Heart left ventricle (tissue), 13 donors: Measurements from ENCODE around the gene OR5K4.

Experiments
- CTCF ChIP-seq, 12 donors: fragments of 200-600 bp; sonication (generic) in 4 of 12; IDR thresholded peaks; one replicate each; pipeline versions ENCODE4 v1.5.0 to v1.8.0; 2018 to 2022; ENCODE audit warnings: antibody characterized with exemption in 12 of 12, mild to moderate bottlenecking in 5 of 12
- POLR2A ChIP-seq, 2 donors: fragments of 450-650 bp; IDR thresholded peaks; one replicate each; pipeline ENCODE4 v1.6.1; 2017; ENCODE audit warnings: antibody characterized with exemption in 2 of 2, mild to moderate bottlenecking in 2 of 2, moderate library complexity in 2 of 2
- donor health status: ischemic (EF 13 %, LVEDD 7.1; RV severe dilation, severe dysfunction).
- donor health status: DM: no; HTN: yes; CAD: no.
- donor health status: DM: no; HTN: no; CAD: no.
- donor health status: ischemic (EF 25% LVEDD 6.9; RV normal size, moderate dysfunction).
- donor health status: ischemic (EF 25% LVEDD 5.7; RV mildly dilated, moderate dysfunction).
- donor health status: ischemic (EF 35%, LVEDD 5.7; RV mildly dilated, moderate dysfunction).
- donor health status: nonischemic (EF 11% LVEDD 7.7; RV severe dilation, severe dysfunction).
- donor health status: DM: yes; HTN: yes; CAD: no.
- donor health status: PGD.
- donor health status: ischemic (EF 29% LVEDD 5.4; RV normal size, mild dysfunction).
- donor health status: nonischemic (EF 23%, LVEDD 6.1; RV moderate dilation, normal function).

- TF ChIP-seq POLR2A (IDR thresholded peaks at IDR 0.05), result no peak
- TF ChIP-seq CTCF (IDR thresholded peaks at IDR 0.05), result no peak
Measured at GRCh38 chr3:98371853-98372252, 18.2 kb downstream of the OR5K4 start.
